HT-29 (cell line): ENCODE results near the gene IP6K1. TPM values are rescaled to one million over a fixed set of nuclear protein-coding genes. Genes with fewer than 3 reads are reported as not detected.
"Not testable (repeated sequence)": the region's sequence is repeated elsewhere in the genome, so short reads cannot be mapped to it uniquely, and the experiment has no call there.

Experiments
- DNase-seq: peaks from one replicate; pipeline ENCODE4 v3.0.0-alpha.2; 2015; ENCODE audit warnings: low spot score
- total RNA-seq: library from RNA; depleted of rRNA; stranded (reverse); fragments of >200 nt; shearing (Covaris generic); gene quantifications from 2 replicates; pipeline ENCODE4 v1.2.3, GENCODE V29; 2014

IP6K1 gene
- total RNA-seq, 1 experiment from 2014 or later: 38.3 TPM

GRCh38 chr3:49712166-49712565 is 74.2 kb downstream of the IP6K1 start:
- no peak for DNase-seq

GRCh38 chr3:49711489-49711888 is 74.9 kb downstream of the IP6K1 start:
- DNase-seq: no peak

- no peak for DNase-seq
These were observed 76.5 kb downstream of the IP6K1 start for GRCh38 chr3:49709852-49710251.

GRCh38 chr3:49707113-49707480 is 79.2 kb downstream of the IP6K1 start:
- DNase-seq: no peak

GRCh38 chr3:49706456-49707112 is 79.8 kb downstream of the IP6K1 start:
- no peak for DNase-seq

GRCh38 chr3:49705390-49705960 is 80.9 kb downstream of the IP6K1 start:
- no peak for DNase-seq

- DNase-seq: no peak
These were observed 81.7 kb downstream of the IP6K1 start for GRCh38 chr3:49704629-49705028.

- no peak for DNase-seq
These were observed 82.4 kb downstream of the IP6K1 start for GRCh38 chr3:49703956-49704355.

GRCh38 chr3:49703443-49703927 is 82.9 kb downstream of the IP6K1 start:
- peak; percentile 69 for DNase-seq

GRCh38 chr3:49702672-49703071 is 83.7 kb downstream of the IP6K1 start:
- no peak for DNase-seq

- DNase-seq: no peak
These were observed 84.8 kb downstream of the IP6K1 start for GRCh38 chr3:49701388-49702077.

- no peak for DNase-seq
These were observed 85.8 kb downstream of the IP6K1 start for GRCh38 chr3:49700453-49701128.

- DNase-seq: no peak
These were observed 86.3 kb downstream of the IP6K1 start for GRCh38 chr3:49700014-49700413.

- DNase-seq: no peak
These were observed 86.9 kb downstream of the IP6K1 start for GRCh38 chr3:49699281-49699979.

- DNase-seq: not testable (repeated sequence)
These were observed 90.9 kb downstream of the IP6K1 start for GRCh38 chr3:49695350-49696015.

- DNase-seq: not testable (repeated sequence)
These were observed 91.8 kb downstream of the IP6K1 start for GRCh38 chr3:49694409-49695070.

GRCh38 chr3:49691481-49691880 is 94.9 kb downstream of the IP6K1 start:
- DNase-seq: not testable (repeated sequence)

- DNase-seq: not testable (repeated sequence)
These were observed 95.5 kb downstream of the IP6K1 start for GRCh38 chr3:49690856-49691255.

- DNase-seq: not testable (repeated sequence)
These were observed 96.3 kb downstream of the IP6K1 start for GRCh38 chr3:49689908-49690624.
